ENCODE measurements around the gene CHST11. TPM values are rescaled to one million over a fixed set of nuclear protein-coding genes. Genes with fewer than 3 reads are reported as not detected.

Gene CHST11
- total and polyA plus RNA-seq, 9 donors: 4.0 to 39.9 (median 20.1) TPM

DNA sequence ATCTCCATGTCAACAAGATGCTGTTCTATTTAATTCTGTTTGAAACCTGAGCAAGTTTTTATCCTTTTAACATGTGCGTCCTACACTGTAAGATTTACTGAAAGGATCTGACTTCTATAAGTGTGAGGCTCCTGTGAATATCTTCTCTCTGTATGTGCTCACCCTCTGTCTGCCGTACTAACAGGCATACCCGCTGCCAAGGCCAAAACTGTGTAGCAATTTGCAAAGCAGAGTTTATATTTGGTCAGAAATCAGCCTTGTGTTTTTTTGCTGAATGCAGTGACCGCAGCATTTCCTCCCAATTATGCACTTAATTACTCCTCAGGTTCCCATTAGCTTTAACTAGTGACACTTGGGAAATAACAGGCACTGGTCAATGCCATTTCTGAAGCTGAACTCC is 12.3 kb downstream of the CHST11 start:
- H3K27me3 ChIP-seq: no peaks in the 10 kb centered on the region
- WGBS, 3 donors: 93 to 95% (median 94%) methylated on average over 4 of the region's 4 CpGs
- no peak for DNase-seq
- no peak overlapping the region for H3K27ac ChIP-seq
- H3K4me1 ChIP-seq (ENCODE audit: insufficient read depth): no peaks in the 10 kb centered on the region
- H3K4me3 ChIP-seq: no peak overlapping the region
- TF ChIP-seq EP300 (IDR thresholded peaks at IDR 0.05) (no peak), POLR2A (IDR thresholded peaks at IDR 0.05) (no peak)
- TF ChIP-seq, protein P1, sequence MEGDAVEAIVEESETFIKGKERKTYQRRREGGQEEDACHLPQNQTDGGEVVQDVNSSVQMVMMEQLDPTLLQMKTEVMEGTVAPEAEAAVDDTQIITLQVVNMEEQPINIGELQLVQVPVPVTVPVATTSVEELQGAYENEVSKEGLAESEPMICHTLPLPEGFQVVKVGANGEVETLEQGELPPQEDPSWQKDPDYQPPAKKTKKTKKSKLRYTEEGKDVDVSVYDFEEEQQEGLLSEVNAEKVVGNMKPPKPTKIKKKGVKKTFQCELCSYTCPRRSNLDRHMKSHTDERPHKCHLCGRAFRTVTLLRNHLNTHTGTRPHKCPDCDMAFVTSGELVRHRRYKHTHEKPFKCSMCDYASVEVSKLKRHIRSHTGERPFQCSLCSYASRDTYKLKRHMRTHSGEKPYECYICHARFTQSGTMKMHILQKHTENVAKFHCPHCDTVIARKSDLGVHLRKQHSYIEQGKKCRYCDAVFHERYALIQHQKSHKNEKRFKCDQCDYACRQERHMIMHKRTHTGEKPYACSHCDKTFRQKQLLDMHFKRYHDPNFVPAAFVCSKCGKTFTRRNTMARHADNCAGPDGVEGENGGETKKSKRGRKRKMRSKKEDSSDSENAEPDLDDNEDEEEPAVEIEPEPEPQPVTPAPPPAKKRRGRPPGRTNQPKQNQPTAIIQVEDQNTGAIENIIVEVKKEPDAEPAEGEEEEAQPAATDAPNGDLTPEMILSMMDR (IDR thresholded peaks at IDR 0.05): no peak
- H3K9me3 ChIP-seq: no peaks in the 10 kb centered on the region
- H3K36me3 ChIP-seq: no peaks in the 10 kb centered on the region
- intact Hi-C loops (cut with DNase I): no loop called here

DNA sequence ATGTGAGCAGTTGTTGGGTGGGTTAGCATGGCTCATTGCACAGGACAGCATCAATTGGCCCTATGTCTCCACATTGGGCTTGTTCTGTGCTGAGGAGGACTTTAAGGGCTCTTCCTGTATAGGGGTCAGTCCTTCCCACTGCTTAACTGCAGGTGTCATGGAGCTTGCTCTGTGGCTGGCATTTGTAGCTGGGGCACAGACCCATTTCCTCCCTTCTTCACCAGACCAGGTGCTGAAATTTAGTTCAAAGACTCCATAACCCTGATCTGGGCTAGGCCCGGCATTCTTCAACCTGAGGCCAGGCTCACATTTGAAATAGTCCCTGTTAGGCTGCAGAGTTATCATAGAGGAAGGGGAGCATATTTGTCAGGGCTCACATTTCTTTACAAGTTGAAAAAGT is 12.8 kb downstream of the CHST11 start:
- intact Hi-C loops (cut with DNase I): no loop called here
- no peaks in the 10 kb centered on the region for H3K36me3 ChIP-seq
- no peak overlapping the region for H3K4me3 ChIP-seq
- no peak overlapping the region for H3K27ac ChIP-seq
- TF ChIP-seq POLR2A (IDR thresholded peaks at IDR 0.05) (no peak), EP300 (IDR thresholded peaks at IDR 0.05) (no peak)
- TF ChIP-seq, protein P1 (IDR thresholded peaks at IDR 0.05): no peak
- DNase-seq: no peak
- WGBS, 3 donors: 95 to 100% (median 98%) methylated on average over 1 of the region's 1 CpG
- no peaks in the 10 kb centered on the region for H3K27me3 ChIP-seq
- no peaks in the 10 kb centered on the region for H3K4me1 ChIP-seq (ENCODE audit: insufficient read depth)
- H3K9me3 ChIP-seq: no peaks in the 10 kb centered on the region

DNA sequence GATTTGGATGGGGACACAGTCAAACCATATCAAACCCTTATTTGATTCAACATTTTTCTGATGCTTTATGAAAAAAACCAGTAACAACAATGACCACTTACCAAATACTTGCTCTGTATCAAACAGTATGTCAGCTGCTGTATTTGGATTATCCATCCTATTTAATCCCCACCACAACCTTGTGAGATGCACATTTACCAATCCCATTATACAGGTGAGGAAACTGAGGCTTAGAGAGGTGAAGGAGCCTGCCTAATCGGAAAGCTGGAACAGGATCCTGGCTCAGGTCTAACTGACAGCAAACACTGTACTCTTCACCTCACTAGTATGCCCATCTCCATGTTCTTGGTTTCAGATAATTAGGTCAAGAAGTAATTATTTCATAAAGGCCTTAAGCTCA is 13.8 kb downstream of the CHST11 start:
- Histone ChIP-seq H3K4me1 (ENCODE audit: insufficient read depth) (no peaks in the 10 kb centered on the region), H3K27me3 (no peaks in the 10 kb centered on the region), H3K27ac (no peak overlapping the region), H3K36me3 (no peaks in the 10 kb centered on the region), H3K9me3 (no peaks in the 10 kb centered on the region), H3K4me3 (no peak overlapping the region)
- WGBS, 3 donors: 97 to 100% (median 98%) methylated on average over 1 of the region's 1 CpG
- no peak for DNase-seq
- TF ChIP-seq EP300 (IDR thresholded peaks at IDR 0.05) (no peak), POLR2A (IDR thresholded peaks at IDR 0.05) (no peak)
- TF ChIP-seq, protein P1 (IDR thresholded peaks at IDR 0.05): no peak
- intact Hi-C loops (cut with DNase I): no loop called here

DNA sequence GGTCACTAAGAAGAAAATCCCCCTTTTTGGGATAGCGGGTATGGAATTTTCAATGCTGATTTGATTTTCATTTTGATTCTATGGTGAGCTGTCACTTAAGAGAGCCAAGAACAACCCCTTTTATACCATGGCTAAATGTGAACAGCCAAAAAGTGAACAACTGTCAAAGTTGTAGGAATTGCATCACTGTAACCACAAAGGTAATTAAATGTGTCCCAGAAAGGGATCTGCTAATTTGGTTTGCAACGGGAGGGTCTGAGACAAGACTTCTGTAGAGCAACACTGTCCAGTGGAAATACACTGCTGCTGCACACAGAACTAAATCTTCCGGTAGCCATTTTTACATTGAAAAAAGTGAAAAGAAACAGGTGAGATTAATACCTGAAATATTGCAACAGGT is 14.6 kb downstream of the CHST11 start:
- intact Hi-C loops (cut with DNase I): no loop called here
- no peak for DNase-seq
- TF ChIP-seq, protein P1 (IDR thresholded peaks at IDR 0.05): no peak
- no peak for TF ChIP-seq EP300 (IDR thresholded peaks at IDR 0.05)
- TF ChIP-seq POLR2A (IDR thresholded peaks at IDR 0.05): no peak
- Histone ChIP-seq H3K4me1 (ENCODE audit: insufficient read depth) (no peaks in the 10 kb centered on the region), H3K36me3 (no peaks in the 10 kb centered on the region), H3K9me3 (no peaks in the 10 kb centered on the region), H3K4me3 (no peak overlapping the region), H3K27me3 (no peaks in the 10 kb centered on the region), H3K27ac (no peak overlapping the region)
- 80 to 95% (median 94%) methylated on average over 3 of the region's 3 CpGs for WGBS, 3 donors

DNA sequence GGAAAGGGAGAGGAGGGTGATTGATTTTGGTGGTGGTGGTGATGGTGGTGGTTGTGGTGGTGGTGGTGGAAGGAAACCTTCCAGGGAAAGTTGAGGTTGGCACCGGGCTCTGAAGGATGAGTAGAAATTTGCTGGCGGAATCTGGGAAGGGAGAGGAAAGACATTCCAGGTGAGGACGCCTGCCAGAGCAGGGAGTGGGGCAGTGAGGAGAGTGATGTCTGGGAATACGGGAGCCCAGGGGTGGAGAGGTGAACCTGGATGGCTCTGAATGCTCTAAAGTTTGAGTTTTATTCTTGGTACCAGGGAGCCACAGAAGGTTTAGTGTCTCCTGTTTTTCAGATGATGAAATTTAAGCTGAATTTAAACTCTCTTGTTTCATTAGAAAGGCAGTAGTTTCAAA is 16.0 kb downstream of the CHST11 start:
- no peak overlapping the region for H3K4me3 ChIP-seq
- H3K4me1 ChIP-seq (ENCODE audit: insufficient read depth): no peaks in the 10 kb centered on the region
- 81 to 87% (median 86%) methylated on average over 4 of the region's 4 CpGs for WGBS, 3 donors
- H3K36me3 ChIP-seq: no peaks in the 10 kb centered on the region
- intact Hi-C loops (cut with DNase I): no loop called here
- H3K27me3 ChIP-seq: no peaks in the 10 kb centered on the region
- no peak for DNase-seq
- no peaks in the 10 kb centered on the region for H3K9me3 ChIP-seq
- no peak overlapping the region for H3K27ac ChIP-seq
- TF ChIP-seq, protein P1 (IDR thresholded peaks at IDR 0.05): no peak
- TF ChIP-seq EP300 (IDR thresholded peaks at IDR 0.05) (no peak), POLR2A (IDR thresholded peaks at IDR 0.05) (no peak)

Measured in ovary (tissue), 9 donors.